Transverse colon (tissue), 3 donors: Measurements from ENCODE around the gene DSCAM.

Source experiments
- POLR2A ChIP-seq: fragments of 450-650 bp; IDR thresholded peaks from one replicate; pipeline ENCODE4 v1.6.1; 2016; ENCODE audit warnings: antibody characterized with exemption, mild to moderate bottlenecking, moderate library complexity
- TF ChIP-seq, protein P1 (sequence below), 5 experiments: fragments of 200-600 bp in 3 of 5; fragments of 450-650 bp in 2 of 5; sonication (generic) in 3 of 5; IDR thresholded peaks; 1 replicate in 2 of 5; 2 replicates in 3 of 5; pipeline ENCODE4 v1.5.1; 2016 to 2017; ENCODE audit warnings: antibody characterized with exemption in 5 of 5, inconsistent platforms in 3 of 5, mild to moderate bottlenecking in 2 of 5, moderate library complexity in 1 of 5

DNA sequence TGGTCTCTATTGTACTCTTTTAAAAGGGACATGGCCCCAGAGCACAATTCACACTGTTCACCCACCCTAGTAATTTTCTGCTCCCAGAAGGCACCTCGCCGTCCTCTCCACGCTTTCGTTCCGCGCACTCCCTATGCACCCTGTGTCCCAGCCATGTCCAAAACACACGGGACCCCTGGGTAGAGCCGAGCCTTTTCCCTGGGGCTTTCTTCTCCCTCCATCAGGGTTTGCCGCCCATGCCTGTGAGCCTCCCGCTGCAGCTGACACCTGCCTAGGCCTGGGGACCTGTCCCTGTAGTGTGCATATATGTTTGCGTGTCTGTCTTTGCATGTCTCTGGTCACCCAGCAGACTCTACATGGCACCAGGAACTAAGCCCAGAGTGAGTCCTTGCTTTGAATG, 677.0 kb downstream of the DSCAM start:
- TF ChIP-seq, protein P1, sequence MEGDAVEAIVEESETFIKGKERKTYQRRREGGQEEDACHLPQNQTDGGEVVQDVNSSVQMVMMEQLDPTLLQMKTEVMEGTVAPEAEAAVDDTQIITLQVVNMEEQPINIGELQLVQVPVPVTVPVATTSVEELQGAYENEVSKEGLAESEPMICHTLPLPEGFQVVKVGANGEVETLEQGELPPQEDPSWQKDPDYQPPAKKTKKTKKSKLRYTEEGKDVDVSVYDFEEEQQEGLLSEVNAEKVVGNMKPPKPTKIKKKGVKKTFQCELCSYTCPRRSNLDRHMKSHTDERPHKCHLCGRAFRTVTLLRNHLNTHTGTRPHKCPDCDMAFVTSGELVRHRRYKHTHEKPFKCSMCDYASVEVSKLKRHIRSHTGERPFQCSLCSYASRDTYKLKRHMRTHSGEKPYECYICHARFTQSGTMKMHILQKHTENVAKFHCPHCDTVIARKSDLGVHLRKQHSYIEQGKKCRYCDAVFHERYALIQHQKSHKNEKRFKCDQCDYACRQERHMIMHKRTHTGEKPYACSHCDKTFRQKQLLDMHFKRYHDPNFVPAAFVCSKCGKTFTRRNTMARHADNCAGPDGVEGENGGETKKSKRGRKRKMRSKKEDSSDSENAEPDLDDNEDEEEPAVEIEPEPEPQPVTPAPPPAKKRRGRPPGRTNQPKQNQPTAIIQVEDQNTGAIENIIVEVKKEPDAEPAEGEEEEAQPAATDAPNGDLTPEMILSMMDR (IDR thresholded peaks at IDR 0.05) = no peak
- TF ChIP-seq POLR2A = no peak
